AG09309 (cell line): Measurements from ENCODE around the gene BABAM2.

ENCODE experiments used
- DNase-seq: peaks from one replicate; pipeline ENCODE4 v3.0.0-alpha.2; 2010; ENCODE audit warnings: low read depth
- H3K4me3 ChIP-seq: 2 replicates; pipeline ENCODE4 v1.5.1; 2011; ENCODE audit warnings: mild to moderate bottlenecking, low read depth, low read length, moderate library complexity; ENCODE audit not compliant: control insufficient read depth
- TF ChIP-seq, protein P1 (sequence below): IDR thresholded peaks from 2 replicates; pipeline ENCODE4 v1.5.1; 2011; ENCODE audit warnings: mild to moderate bottlenecking, low read depth, low read length, inconsistent platforms; ENCODE audit not compliant: insufficient read depth, control insufficient read depth; ENCODE audit errors: missing control alignments

Gene BABAM2

DNA sequence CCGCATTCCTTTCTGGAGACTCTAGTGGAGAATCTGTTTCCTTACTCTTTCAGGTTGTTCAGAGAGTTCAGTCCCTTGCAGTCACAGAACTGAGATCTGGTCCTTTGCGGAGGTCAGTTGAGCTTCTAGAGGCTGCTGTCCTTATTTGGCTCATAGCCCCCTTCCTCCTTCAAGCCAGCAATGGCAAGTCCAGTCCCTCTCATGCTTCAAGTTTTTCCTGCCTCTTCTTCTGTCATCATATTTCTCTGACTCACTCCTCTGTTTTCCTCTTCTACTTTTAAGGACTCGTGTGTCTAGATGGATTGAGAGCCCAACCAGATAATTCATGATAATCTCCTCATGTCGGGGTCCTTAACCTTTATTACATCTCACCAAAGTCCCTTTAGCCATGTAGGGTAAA lies 328.6 kb downstream of the BABAM2 start:
- TF ChIP-seq, protein P1, sequence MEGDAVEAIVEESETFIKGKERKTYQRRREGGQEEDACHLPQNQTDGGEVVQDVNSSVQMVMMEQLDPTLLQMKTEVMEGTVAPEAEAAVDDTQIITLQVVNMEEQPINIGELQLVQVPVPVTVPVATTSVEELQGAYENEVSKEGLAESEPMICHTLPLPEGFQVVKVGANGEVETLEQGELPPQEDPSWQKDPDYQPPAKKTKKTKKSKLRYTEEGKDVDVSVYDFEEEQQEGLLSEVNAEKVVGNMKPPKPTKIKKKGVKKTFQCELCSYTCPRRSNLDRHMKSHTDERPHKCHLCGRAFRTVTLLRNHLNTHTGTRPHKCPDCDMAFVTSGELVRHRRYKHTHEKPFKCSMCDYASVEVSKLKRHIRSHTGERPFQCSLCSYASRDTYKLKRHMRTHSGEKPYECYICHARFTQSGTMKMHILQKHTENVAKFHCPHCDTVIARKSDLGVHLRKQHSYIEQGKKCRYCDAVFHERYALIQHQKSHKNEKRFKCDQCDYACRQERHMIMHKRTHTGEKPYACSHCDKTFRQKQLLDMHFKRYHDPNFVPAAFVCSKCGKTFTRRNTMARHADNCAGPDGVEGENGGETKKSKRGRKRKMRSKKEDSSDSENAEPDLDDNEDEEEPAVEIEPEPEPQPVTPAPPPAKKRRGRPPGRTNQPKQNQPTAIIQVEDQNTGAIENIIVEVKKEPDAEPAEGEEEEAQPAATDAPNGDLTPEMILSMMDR = no peak
- no peak for DNase-seq
- no peak overlapping the region for H3K4me3 ChIP-seq

DNA sequence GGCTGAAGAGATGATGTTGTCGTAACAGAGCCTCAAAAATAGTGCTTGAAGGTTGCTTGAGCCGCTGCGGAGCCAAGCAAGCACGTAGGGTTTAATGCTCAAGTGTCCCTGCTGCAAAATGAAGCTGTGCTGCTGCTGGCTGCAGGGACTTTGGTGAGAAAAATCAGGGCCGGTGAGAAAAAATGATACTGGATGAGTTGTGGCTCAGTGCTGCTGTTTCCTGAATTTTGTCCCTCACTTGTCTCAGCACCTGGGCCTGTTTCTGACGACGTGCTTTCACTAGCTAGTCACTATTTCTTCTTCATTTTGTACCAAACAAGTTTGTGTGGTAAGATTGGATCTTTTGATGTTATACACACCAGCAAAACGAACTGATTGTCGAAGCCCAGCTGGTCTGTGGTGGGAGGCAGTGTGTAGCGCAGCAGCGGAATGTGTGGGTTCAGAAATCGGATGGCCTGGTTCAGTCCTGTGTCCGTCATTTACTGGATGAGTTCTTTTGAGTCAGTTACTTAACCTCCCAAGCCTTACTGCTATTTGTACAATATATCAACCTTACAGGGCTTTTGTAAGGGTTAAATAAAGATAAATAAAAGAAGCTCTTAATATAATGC lies 329.3 kb downstream of the BABAM2 start:
- TF ChIP-seq, protein P1 = no peak
- DNase-seq = no peak
- H3K4me3 ChIP-seq = no peak overlapping the region

DNA sequence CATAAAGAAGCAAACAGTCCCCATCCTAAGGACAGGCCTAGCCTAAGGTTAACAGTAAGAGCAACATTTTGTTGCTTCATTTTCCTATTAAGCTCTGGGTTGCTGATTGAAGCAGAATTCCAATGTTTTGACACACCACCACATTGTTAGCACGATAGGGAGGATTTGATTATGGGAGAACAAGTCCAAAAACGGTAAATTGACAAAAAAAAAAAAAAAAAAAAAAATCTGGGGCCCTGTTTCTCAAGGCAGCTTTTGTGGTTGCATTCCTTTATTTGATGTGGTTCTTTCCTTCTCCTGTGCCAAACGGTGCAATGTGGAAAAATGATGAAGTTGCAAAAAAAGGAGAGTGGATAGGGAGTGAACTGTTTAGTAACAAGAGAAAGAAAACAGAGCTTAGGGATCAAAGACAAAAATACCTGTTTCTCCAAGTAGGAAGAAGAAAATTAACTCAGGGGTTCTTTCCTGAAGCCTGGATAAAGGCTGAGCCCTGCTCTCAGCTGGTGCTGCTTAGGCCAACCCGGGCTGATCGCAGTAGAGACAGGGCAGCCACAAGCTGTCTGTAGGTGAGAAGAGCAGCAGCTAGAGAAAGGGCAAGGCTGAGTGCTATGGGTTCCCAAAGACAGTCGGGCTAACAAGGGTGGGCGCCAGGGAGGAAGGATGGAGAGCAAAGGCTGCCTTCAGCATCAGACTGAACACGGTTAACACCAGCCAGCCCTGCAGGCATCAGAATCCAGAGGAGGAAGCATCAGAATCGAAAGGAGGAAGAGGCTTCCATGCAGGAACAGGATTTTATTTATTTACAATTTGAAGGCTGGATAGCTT lies 334.3 kb downstream of the BABAM2 start:
- peak overlapping the region; percentile 7; the same call in 1 of the 2 replicates for H3K4me3 ChIP-seq
- TF ChIP-seq, protein P1 = no peak
- peak; percentile 95 for DNase-seq

DNA sequence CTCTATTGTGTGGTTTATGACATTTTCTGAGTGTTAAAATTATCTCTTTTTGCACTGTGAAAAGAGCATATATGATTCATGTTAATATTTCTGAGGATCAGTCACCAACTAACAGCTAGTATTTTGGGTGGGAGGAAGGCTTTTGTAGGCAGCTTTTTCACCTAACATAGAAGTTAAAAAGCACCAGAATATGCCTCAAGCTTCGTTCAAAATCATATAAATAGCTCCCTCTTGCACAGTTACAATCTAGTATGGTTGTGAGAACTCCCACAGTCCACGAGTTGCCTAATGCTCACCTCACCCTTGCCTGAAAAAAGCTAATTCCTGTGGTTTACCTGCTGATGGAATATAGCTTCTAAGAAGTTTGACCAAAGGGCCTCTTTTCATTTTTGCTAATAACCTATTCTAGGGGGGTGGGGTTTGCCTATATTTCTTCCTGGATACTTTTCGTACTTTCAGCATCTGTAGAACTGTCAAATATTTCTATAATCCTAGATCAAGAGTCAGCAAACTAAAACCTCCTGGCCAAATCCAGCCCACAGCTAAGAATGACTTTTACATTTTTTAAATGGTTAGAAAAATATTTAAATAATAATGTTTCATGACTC lies 335.0 kb downstream of the BABAM2 start:
- TF ChIP-seq, protein P1 = no peak
- DNase-seq = no peak
- no peak overlapping the region for H3K4me3 ChIP-seq

DNA sequence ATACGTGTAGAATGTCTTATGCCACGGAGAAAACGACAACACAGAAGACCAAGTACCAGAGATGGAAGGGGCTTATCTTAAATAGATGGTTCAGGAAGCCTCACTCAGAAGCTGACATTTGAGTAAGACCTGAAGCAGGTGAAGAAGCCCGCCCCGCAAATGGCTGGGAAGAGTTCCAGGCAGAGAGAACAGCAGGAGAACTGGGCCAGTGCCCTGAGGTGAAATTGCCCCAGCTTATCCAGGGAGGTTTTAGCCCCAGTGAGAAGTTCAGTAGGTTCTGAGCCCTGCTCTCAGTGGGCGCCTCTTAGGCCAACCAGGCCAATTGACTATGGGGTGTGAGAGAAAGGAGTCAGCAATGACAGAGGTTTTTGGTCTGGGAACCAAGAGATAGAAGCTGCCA lies 336.0 kb downstream of the BABAM2 start:
- H3K4me3 ChIP-seq = no peak overlapping the region
- DNase-seq = no peak
- TF ChIP-seq, protein P1 = no peak

DNA sequence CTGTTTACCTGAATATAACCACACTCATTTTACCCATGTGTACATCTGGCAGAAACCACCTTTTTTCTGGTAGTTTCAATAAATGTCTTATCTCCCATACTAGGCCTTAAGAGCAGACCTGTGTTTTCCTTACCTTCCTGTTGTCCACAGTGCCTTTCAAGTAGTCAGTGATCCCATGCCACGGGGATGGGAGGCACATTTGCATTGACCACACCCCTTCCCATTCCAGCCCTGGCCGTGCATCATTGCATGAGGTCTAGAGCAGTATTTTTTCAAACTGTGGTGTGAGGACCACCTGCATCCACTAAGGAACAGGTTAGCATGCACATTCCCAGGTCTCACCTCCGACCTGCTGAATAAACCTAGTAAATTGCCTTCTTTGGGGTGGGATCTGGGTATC lies 337.0 kb downstream of the BABAM2 start:
- TF ChIP-seq, protein P1 = no peak
- DNase-seq = no peak
- H3K4me3 ChIP-seq = no peak overlapping the region
